Osteocyte (in vitro differentiated cells): ENCODE data around the gene MAOB. TPM values are rescaled to one million over a fixed set of nuclear protein-coding genes. Genes with fewer than 3 reads are reported as not detected.

Experiments
- DNase-seq: peaks from one replicate; pipeline ENCODE4 v3.0.0; 2021; ENCODE audit warnings: mixed read lengths; ENCODE audit not compliant: unreplicated experiment; ENCODE audit errors: extremely low spot score
- H3K27ac Mint-ChIP-seq: one replicate; pipeline ENCODE4 v1.8.0; 2021; ENCODE audit warnings: mild to moderate bottlenecking, mixed read lengths; ENCODE audit not compliant: unreplicated experiment
- H3K27me3 Mint-ChIP-seq: one replicate; pipeline ENCODE4 v1.8.0; 2021; ENCODE audit warnings: mixed read lengths; ENCODE audit not compliant: unreplicated experiment
- H3K36me3 Mint-ChIP-seq: one replicate; pipeline ENCODE4 v1.8.0; 2021; ENCODE audit warnings: mixed read lengths; ENCODE audit not compliant: unreplicated experiment
- H3K4me1 Mint-ChIP-seq: one replicate; pipeline ENCODE4 v1.8.0; 2021; ENCODE audit warnings: mixed read lengths; ENCODE audit not compliant: unreplicated experiment
- H3K4me3 Mint-ChIP-seq: one replicate; pipeline ENCODE4 v1.8.0; 2021; ENCODE audit warnings: mild to moderate bottlenecking, moderate library complexity, mixed read lengths; ENCODE audit not compliant: unreplicated experiment
- H3K9me3 Mint-ChIP-seq: one replicate; pipeline ENCODE4 v1.8.0; 2021; ENCODE audit warnings: mixed read lengths; ENCODE audit not compliant: unreplicated experiment
- total RNA-seq: library from RNA; stranded (reverse); gene quantifications from 2 replicates; pipeline ENCODE4 v1.2.1, GENCODE V29; 2021
- TF ChIP-seq, protein P1 (sequence below): fragments of 200-600 bp; sonication (generic); IDR thresholded peaks from 2 replicates; pipeline ENCODE4 v1.5.0; 2021; ENCODE audit warnings: antibody characterized with exemption, mild to moderate bottlenecking, moderate library complexity

The MAOB gene
- total RNA-seq, 1 donor from 2014 or later, result not detected

DNA sequence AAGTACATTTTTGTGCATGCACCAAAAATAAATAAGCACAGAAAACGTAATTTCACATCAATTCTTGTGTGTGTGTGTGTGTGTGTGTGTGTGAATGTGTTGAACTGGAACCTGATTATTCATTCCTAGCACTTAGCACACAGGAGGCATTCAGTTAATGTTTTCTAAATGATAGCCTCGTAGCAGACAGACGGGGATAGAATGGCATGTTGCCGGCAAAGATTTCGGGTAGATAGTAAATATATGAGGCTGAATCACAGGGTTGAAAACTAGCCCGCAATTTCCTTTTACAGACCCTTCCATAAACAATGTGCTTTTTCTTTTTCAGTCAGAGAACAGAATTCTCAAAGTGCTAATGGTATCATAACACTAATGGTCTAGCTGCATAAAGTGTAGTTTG, 13.5 kb downstream of the MAOB start:
- no peak overlapping the region for H3K4me3 Mint-ChIP-seq
- no peaks in the 10 kb centered on the region for H3K27me3 Mint-ChIP-seq
- H3K9me3 Mint-ChIP-seq, result peaks cover 5% of the 10 kb centered on the region
- no peak overlapping the region for H3K27ac Mint-ChIP-seq
- H3K36me3 Mint-ChIP-seq, result no peaks in the 10 kb centered on the region
- H3K4me1 Mint-ChIP-seq, result no peaks in the 10 kb centered on the region
- no peak for DNase-seq
- TF ChIP-seq, protein P1, sequence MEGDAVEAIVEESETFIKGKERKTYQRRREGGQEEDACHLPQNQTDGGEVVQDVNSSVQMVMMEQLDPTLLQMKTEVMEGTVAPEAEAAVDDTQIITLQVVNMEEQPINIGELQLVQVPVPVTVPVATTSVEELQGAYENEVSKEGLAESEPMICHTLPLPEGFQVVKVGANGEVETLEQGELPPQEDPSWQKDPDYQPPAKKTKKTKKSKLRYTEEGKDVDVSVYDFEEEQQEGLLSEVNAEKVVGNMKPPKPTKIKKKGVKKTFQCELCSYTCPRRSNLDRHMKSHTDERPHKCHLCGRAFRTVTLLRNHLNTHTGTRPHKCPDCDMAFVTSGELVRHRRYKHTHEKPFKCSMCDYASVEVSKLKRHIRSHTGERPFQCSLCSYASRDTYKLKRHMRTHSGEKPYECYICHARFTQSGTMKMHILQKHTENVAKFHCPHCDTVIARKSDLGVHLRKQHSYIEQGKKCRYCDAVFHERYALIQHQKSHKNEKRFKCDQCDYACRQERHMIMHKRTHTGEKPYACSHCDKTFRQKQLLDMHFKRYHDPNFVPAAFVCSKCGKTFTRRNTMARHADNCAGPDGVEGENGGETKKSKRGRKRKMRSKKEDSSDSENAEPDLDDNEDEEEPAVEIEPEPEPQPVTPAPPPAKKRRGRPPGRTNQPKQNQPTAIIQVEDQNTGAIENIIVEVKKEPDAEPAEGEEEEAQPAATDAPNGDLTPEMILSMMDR, result no peak

DNA sequence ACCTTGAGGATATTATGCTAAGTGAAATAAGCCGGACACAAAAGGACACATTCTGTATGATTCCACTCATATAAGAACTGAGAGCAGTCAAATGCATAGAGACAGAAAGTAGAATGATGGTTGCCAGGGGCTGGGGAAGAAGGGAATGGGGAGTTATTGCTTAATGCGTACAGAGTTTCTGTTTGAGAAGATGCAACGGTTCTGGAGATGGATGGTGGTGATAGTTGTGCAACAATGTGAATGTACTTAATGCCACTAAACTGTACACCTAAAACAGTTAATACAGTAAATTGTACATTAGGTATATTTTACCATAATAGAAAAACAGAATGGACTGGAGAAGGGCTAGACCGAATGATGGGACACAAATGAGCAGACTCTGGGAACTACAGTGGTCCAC, 15.8 kb downstream of the MAOB start:
- H3K36me3 Mint-ChIP-seq, result no peaks in the 10 kb centered on the region
- no peak overlapping the region for H3K27ac Mint-ChIP-seq
- no peaks in the 10 kb centered on the region for H3K9me3 Mint-ChIP-seq
- DNase-seq, result no peak
- no peaks in the 10 kb centered on the region for H3K27me3 Mint-ChIP-seq
- H3K4me1 Mint-ChIP-seq, result no peaks in the 10 kb centered on the region
- no peak overlapping the region for H3K4me3 Mint-ChIP-seq
- TF ChIP-seq, protein P1, result no peak

DNA sequence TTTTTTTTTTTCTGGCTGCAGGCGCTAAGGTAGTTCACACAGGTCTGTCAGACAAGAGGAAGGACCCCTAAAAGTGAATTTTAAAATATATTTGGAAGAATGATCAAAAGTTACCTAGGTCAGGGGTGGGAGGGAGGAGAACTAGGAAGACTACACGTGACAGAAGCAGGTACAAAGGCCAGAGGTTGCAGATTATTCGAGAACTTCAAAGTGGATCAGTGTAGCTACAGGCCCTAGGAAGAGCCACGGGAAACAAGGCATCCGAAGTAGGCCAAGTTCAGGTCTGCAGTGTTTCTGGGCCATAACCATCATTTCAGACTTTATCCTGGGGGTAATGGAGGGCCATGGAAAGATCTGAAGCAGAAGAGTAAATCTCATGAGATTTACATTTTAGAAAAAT, 16.5 kb downstream of the MAOB start:
- H3K27ac Mint-ChIP-seq, result no peak overlapping the region
- no peaks in the 10 kb centered on the region for H3K36me3 Mint-ChIP-seq
- no peaks in the 10 kb centered on the region for H3K27me3 Mint-ChIP-seq
- H3K9me3 Mint-ChIP-seq, result no peaks in the 10 kb centered on the region
- no peak for DNase-seq
- H3K4me1 Mint-ChIP-seq, result no peaks in the 10 kb centered on the region
- TF ChIP-seq, protein P1, result no peak
- H3K4me3 Mint-ChIP-seq, result no peak overlapping the region

DNA sequence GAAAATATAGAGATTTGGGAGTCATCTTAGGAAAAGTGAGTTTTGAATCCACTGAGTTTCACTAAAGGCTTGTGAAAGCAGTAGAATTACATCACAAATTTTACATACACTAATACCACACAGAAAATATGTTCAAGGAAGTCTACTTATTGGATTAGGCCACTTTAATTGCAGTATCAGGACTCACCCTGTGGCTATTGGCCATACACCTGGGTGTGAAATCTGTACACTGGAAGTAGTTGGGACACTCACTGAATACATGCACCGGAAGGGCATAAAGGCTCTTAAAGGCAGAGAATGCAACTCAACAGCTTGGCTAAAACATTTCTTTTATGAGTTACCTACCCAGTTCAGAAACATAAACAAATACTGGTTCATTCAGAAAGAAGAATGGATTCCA, 19.8 kb downstream of the MAOB start:
- H3K4me3 Mint-ChIP-seq, result no peak overlapping the region
- DNase-seq, result no peak
- TF ChIP-seq, protein P1, result no peak
- H3K9me3 Mint-ChIP-seq, result no peaks in the 10 kb centered on the region
- H3K36me3 Mint-ChIP-seq, result no peaks in the 10 kb centered on the region
- H3K4me1 Mint-ChIP-seq, result no peaks in the 10 kb centered on the region
- no peak overlapping the region for H3K27ac Mint-ChIP-seq
- no peaks in the 10 kb centered on the region for H3K27me3 Mint-ChIP-seq

DNA sequence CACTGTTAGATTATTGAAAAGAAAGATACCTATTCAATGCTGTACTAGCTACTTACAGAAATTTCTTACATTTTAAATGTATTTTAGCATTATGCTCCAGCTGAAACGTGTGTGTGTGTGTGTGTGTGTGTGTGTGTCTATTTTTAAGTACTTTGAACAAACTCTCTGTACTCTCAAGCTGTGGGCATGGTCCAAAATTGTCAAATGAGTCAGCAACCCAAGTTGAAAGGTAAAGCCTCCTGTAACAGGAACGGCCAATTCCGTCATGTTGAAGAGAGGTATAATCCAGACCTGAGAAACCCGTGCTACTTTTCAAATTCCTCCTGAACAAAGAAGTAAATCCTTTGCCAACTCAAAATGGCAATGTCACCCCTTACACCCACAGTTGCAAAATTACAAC, 20.5 kb downstream of the MAOB start:
- no peaks in the 10 kb centered on the region for H3K36me3 Mint-ChIP-seq
- TF ChIP-seq, protein P1, result no peak
- no peaks in the 10 kb centered on the region for H3K9me3 Mint-ChIP-seq
- no peak overlapping the region for H3K27ac Mint-ChIP-seq
- no peaks in the 10 kb centered on the region for H3K27me3 Mint-ChIP-seq
- no peaks in the 10 kb centered on the region for H3K4me1 Mint-ChIP-seq
- DNase-seq, result no peak
- no peak overlapping the region for H3K4me3 Mint-ChIP-seq
